ENCODE data around the gene TRPV2.

DNA sequence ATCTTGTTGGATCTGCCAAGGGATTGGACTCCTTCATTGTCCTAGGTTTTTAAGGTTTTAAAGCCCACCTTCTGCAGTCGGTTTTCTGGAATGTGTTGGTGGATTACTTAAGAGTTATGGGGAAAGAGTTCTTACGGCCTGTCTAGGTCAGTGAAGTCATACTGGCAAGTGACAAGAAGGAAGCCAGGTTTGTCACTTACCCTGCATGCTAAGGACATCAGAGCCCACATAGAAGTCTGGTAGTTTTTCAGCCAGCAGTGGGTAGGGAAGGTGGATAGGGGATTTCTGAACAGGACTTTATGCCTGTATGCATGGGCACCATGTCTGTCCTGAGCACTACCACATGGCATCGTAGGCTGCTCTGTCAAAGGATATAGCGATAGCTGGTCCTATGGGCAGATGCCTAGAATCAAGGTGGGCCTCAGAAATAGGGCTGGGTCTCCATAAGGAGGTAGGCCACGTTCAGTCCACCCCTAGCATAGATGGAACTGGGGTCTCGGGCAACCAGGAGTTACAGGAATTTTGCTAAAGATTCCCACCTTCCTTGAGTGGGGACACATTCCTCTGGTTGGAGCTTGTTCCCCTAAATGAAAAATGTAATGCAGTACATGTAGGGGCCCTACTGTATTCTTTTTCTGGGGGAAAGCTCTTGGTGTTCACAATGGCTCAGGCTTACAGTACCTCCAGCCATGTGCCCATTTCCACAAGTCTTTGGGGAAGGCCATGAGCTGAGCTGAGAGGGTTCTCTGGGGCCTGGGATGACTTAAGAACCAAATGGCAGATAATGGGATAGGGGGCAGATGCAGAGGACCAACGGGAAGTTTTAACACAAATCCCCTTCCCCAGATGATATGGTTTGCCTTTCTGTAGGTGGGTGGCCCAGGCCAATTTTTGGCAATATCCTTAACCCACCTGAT lies 27.5 kb downstream of the TRPV2 start:
- no peak for TF ChIP-seq GATA2 (IDR thresholded peaks at IDR 0.05; ENCODE audit: low read depth, low read length)
- TF ChIP-seq GATA3 (IDR thresholded peaks at IDR 0.05; ENCODE audit: low read depth, low read length), result no peak
